H1 (cell line): ENCODE results near the gene ICE1. TPM values are rescaled to one million over a fixed set of nuclear protein-coding genes. Genes with fewer than 3 reads are reported as not detected.

Source experiments
- CTCF ChIA-PET: fragments of 300-600 bp; sonication (Branson Sonifier 250); formaldehyde crosslinking; loops from one replicate; lab custom pipeline; 2021; ENCODE audit not compliant: partially characterized antibody; lab: Charles Lee
- POLR2A ChIA-PET: fragments of 300-600 bp; sonication (Branson Sonifier 250); formaldehyde crosslinking; loops from one replicate; lab custom pipeline; 2021; ENCODE audit warnings: inconsistent platforms; ENCODE audit not compliant: partially characterized antibody; lab: Charles Lee
- DNase-seq, 2 experiments: peaks; one replicate each; pipeline versions ENCODE4 v3.0.0 to v3.0.0-alpha.2; 2010 to 2022; ENCODE audit warnings: low spot score in 2 of 2, low read depth in 1 of 2, mixed read lengths in 1 of 2
- FAIRE-seq: peaks from 2 replicates; lab custom pipeline; 2011; peaks lifted over from hg19 to GRCh38; lab: Jason Lieb, UNC
- H2AFZ ChIP-seq: 2 replicates; pipeline ENCODE4 v1.8.1; 2012; ENCODE audit warnings: low read length, inconsistent platforms
- H2AK5ac ChIP-seq: 2 replicates; pipeline ENCODE4 v1.6.1; 2013; ENCODE audit warnings: low read depth, low read length
- H2BK120ac ChIP-seq: replicated peaks from 2 replicates; pipeline ENCODE3; 2013; ENCODE audit warnings: low read depth, low read length, inconsistent platforms
- H2BK12ac ChIP-seq: 2 replicates; pipeline ENCODE4 v1.6.1; 2013; ENCODE audit warnings: low read depth, low read length
- H2BK15ac ChIP-seq: 2 replicates; pipeline ENCODE4 v1.6.1; 2013; ENCODE audit warnings: low read length
- H2BK20ac ChIP-seq: 2 replicates; pipeline ENCODE4 v1.6.1; 2013; ENCODE audit warnings: low read length
- H2BK5ac ChIP-seq: 2 replicates; pipeline ENCODE4 v1.6.1; 2013; ENCODE audit warnings: low read depth, low read length
- H3K14ac ChIP-seq: 2 replicates; pipeline ENCODE4 v1.6.1; 2013; ENCODE audit warnings: inconsistent platforms; ENCODE audit not compliant: insufficient read length
- H3K18ac ChIP-seq: 2 replicates; pipeline ENCODE4 v1.6.1; 2013; ENCODE audit warnings: low read length; ENCODE audit errors: extremely low read depth
- H3K23ac ChIP-seq: 2 replicates; pipeline ENCODE4 v1.6.1; 2013; ENCODE audit warnings: inconsistent platforms; ENCODE audit not compliant: insufficient read length
- H3K23me2 ChIP-seq: 2 replicates; pipeline ENCODE4 v1.6.1; 2013; ENCODE audit warnings: low read depth, low read length
- H3K27ac ChIP-seq: 2 replicates; pipeline ENCODE4 v1.6.1; 2011; ENCODE audit warnings: low read depth, low read length, inconsistent platforms
- H3K27me3 ChIP-seq, 4 experiments: replicated peaks in 1 of 4; 1 replicate in 1 of 4; 2 replicates in 3 of 4; pipeline versions ENCODE4 v1.6.1 to v1.8.1; 2011 to 2013; ENCODE audit warnings: low read length in 3 of 4, mild to moderate bottlenecking in 3 of 4, inconsistent platforms in 2 of 4, mixed read lengths in 2 of 4, moderate library complexity in 1 of 4; ENCODE audit not compliant: control insufficient read depth in 3 of 4, insufficient read depth in 3 of 4; ENCODE audit errors: extremely low read depth in 1 of 4
- H3K36me3 ChIP-seq, 4 experiments: 2 replicates each; pipeline versions ENCODE4 v1.6.1 to v1.8.1; 2011 to 2013; ENCODE audit warnings: mild to moderate bottlenecking in 4 of 4, low read length in 3 of 4, moderate library complexity in 2 of 4, control low read depth in 1 of 4, inconsistent platforms in 1 of 4; ENCODE audit not compliant: insufficient read depth in 4 of 4, control insufficient read depth in 2 of 4
- H3K4ac ChIP-seq: replicated peaks from 2 replicates; pipeline ENCODE3; 2013; ENCODE audit warnings: low read length, low read depth, mixed read lengths, inconsistent platforms; ENCODE audit not compliant: insufficient read length
- H3K4me1 ChIP-seq, 4 experiments: replicated peaks in 1 of 4; 1 replicate in 1 of 4; 2 replicates in 3 of 4; pipeline versions ENCODE4 v1.6.1 to v1.8.1; 2011 to 2013; ENCODE audit warnings: low read length in 3 of 4, inconsistent platforms in 2 of 4, mixed read lengths in 1 of 4; ENCODE audit not compliant: insufficient read depth in 4 of 4, control insufficient read depth in 3 of 4
- H3K4me2 ChIP-seq, 2 experiments: 2 replicates each; pipeline versions ENCODE4 v1.6.1 to v1.8.1; 2011 to 2013; ENCODE audit warnings: low read depth in 2 of 2, low read length in 2 of 2, control low read depth in 1 of 2, inconsistent platforms in 1 of 2, mild to moderate bottlenecking in 1 of 2; ENCODE audit not compliant: insufficient read depth in 1 of 2
- H3K4me3 ChIP-seq, 4 experiments: fragments of 200-600, 300-600 bp in 1 of 4; sonication (generic), shearing (Covaris generic), sonication (Bioruptor Twin) in 1 of 4; 2 replicates each; pipeline versions ENCODE4 v1.5.1 to v1.8.1; 2011 to 2016; ENCODE audit warnings: low read length in 4 of 4, low read depth in 3 of 4, control low read depth in 2 of 4, inconsistent platforms in 2 of 4, mild to moderate bottlenecking in 2 of 4, mixed read lengths in 1 of 4, moderate library complexity in 1 of 4; ENCODE audit not compliant: insufficient read depth in 2 of 4; ENCODE audit errors: extremely low read depth in 1 of 4
- H3K56ac ChIP-seq: replicated peaks from 2 replicates; pipeline ENCODE3; 2013; ENCODE audit warnings: low read depth, mild to moderate bottlenecking, mixed read lengths, low read length, inconsistent platforms; ENCODE audit not compliant: insufficient read length
- H3K79me1 ChIP-seq: 2 replicates; pipeline ENCODE4 v1.6.1; 2013; ENCODE audit warnings: low read depth, low read length, control low read depth
- H3K79me2 ChIP-seq, 2 experiments: 2 replicates each; pipeline versions ENCODE4 v1.6.1 to v1.8.1; 2012 to 2013; ENCODE audit warnings: low read length in 2 of 2, mild to moderate bottlenecking in 2 of 2, inconsistent platforms in 1 of 2; ENCODE audit not compliant: insufficient read depth in 2 of 2, control insufficient read depth in 1 of 2
- H3K9ac ChIP-seq, 4 experiments: replicated peaks in 1 of 4; 1 replicate in 1 of 4; 2 replicates in 3 of 4; pipeline versions ENCODE4 v1.6.1 to v1.8.1; 2011 to 2013; ENCODE audit warnings: low read depth in 3 of 4, low read length in 3 of 4, control low read depth in 2 of 4, mild to moderate bottlenecking in 2 of 4, moderate library complexity in 2 of 4, inconsistent platforms in 1 of 4; ENCODE audit errors: extremely low read depth in 1 of 4
- H3K9me3 ChIP-seq, 2 experiments: 2 replicates each; pipeline versions ENCODE4 v1.6.1 to v1.8.1; 2012 to 2013; ENCODE audit warnings: mild to moderate bottlenecking in 2 of 2, moderate library complexity in 2 of 2, control low read depth in 1 of 2, inconsistent platforms in 1 of 2, low read depth in 1 of 2, low read length in 1 of 2, mixed read lengths in 1 of 2; ENCODE audit not compliant: insufficient read depth in 2 of 2
- H4K20me1 ChIP-seq, 2 experiments: replicated peaks in 1 of 2; 2 replicates each; pipeline versions ENCODE3 to v1.8.1; 2011 to 2013; ENCODE audit warnings: inconsistent platforms in 2 of 2, low read length in 2 of 2, mild to moderate bottlenecking in 1 of 2; ENCODE audit not compliant: insufficient read depth in 2 of 2, control insufficient read depth in 1 of 2
- H4K5ac ChIP-seq: 2 replicates; pipeline ENCODE4 v1.6.1; 2013; ENCODE audit warnings: low read length, low read depth, mixed read lengths, inconsistent platforms; ENCODE audit not compliant: insufficient read length
- H4K8ac ChIP-seq: 2 replicates; pipeline ENCODE4 v1.8.0; 2013; ENCODE audit warnings: mild to moderate bottlenecking, moderate library complexity, low read length, inconsistent platforms; ENCODE audit not compliant: insufficient read depth; ENCODE audit errors: extremely low read depth
- H4K91ac ChIP-seq: replicated peaks from 2 replicates; pipeline ENCODE3; 2013; ENCODE audit warnings: low read length, mixed read lengths, inconsistent platforms; ENCODE audit not compliant: insufficient read length
- ASH2L ChIP-seq: fragments of 200-600, 300-600 bp; sonication (generic); IDR thresholded peaks from one replicate; pipeline ENCODE4 v1.7.1; 2017; ENCODE audit warnings: low read length
- KDM4A ChIP-seq: IDR thresholded peaks from one replicate; pipeline ENCODE4 v1.7.1; 2012; ENCODE audit warnings: low read depth, mild to moderate bottlenecking, moderate library complexity, low read length, inconsistent platforms; ENCODE audit not compliant: severe bottlenecking
- PHF8 ChIP-seq: fragments of 200-600 bp; sonication (generic); conservative IDR thresholded peaks from 2 replicates; pipeline ENCODE4 v1.7.1; 2012; ENCODE audit warnings: low read depth, mild to moderate bottlenecking, inconsistent platforms, low read length, moderate library complexity
- RBBP5 ChIP-seq: IDR thresholded peaks from 2 replicates; pipeline ENCODE4 v1.7.1; 2012; ENCODE audit warnings: low read depth, mild to moderate bottlenecking, inconsistent platforms, low read length, moderate library complexity, borderline replicate concordance
- WGBS, 2 experiments: shearing (Covaris generic) in 1 of 2; methylation state at CpG; one replicate each; pipeline versions ENCODE4 v1.1.6 to v1.1.7; 2013 to 2015; ENCODE audit warnings: low lambda C conversion rate in 2 of 2, mixed read lengths in 2 of 2, inconsistent platforms in 1 of 2, low coverage in 1 of 2, missing lambda C conversion rate in 1 of 2; ENCODE audit not compliant: insufficient replicate concordance in 2 of 2, insufficient coverage in 1 of 2, insufficient read length in 1 of 2; ENCODE audit errors: extremely low coverage in 1 of 2, missing lambda C conversion rate in 1 of 2; 5-methylcytosine and 5-hydroxymethylcytosine counted together
- polyA plus RNA-seq, 7 experiments: library from polyadenylated mRNA; depleted of rRNA in 3 of 7; stranded (reverse) in 5 of 7; unstranded in 2 of 7; fragments of >200 nt in 5 of 7; fragments of 200-250 nt in 2 of 7; gene quantifications; 1 replicate in 5 of 7; 2 replicates in 1 of 7; 4 replicates in 1 of 7; pipeline versions ENCODE4 v1.2.1 to v1.2.3, GENCODE V29; 2011 to 2013; ENCODE audit warnings: missing spikeins in 2 of 7, mixed read lengths in 2 of 7
- total RNA-seq: library from RNA; stranded (reverse); fragmentation: NEBNext Ultra II Directional; extraction: Animal tissue kit (Norgen Biotek cat#: 25700); gene quantifications from 2 replicates; pipeline ENCODE4 v1.2.1, GENCODE V29; 2021

Gene ICE1
- total and polyA plus RNA-seq, 2 of the 8 experiments (the other 6 are each of a cell fraction or from before 2014, with no cell fraction given) = 11.8 to 53.9 TPM

- Histone ChIP-seq H2BK5ac (no peak overlapping the region), H2AK5ac (no peak overlapping the region), H3K56ac (no peak overlapping the region), H3K79me2 (no peaks in the 10 kb centered on the region), H3K4me3 (no peak overlapping the region)
- CTCF ChIA-PET = interaction anchor here (0.6 to 1.6 kb wide), 4 partner anchors 8 to 94 kb away, joined by 3 to 8 read pairs (median 4); no protein-coding TSS in a partner anchor
- no peak for TF ChIP-seq ASH2L
- TF ChIP-seq KDM4A = no peak
- TF ChIP-seq RBBP5 = no peak
- TF ChIP-seq PHF8 = no peak
- TF ChIP-seq, all 59 proteins: peak for 0
- no peaks in the 10 kb centered on the region for H3K4me1 ChIP-seq
- no peaks in the 10 kb centered on the region for H4K20me1 ChIP-seq
- no peak overlapping the region for H4K5ac ChIP-seq
- H3K79me1 ChIP-seq = no peaks in the 10 kb centered on the region
- no peak overlapping the region for H2BK20ac ChIP-seq
- H3K23me2 ChIP-seq = no peaks in the 10 kb centered on the region
- H2BK12ac ChIP-seq = peak overlapping the region; percentile 23; the same call in 1 of the 2 replicates
- no peak overlapping the region for H4K8ac ChIP-seq
- H3K36me3 ChIP-seq = no peaks in the 10 kb centered on the region
- no peak overlapping the region for H4K91ac ChIP-seq
- H3K9me3 ChIP-seq = no peaks in the 10 kb centered on the region
- WGBS, 2 experiments = 100% methylated on average over 2 of the region's 2 CpGs; no CpG with 5 or more reads in 1 of the 2 experiments
- no peak overlapping the region for H3K23ac ChIP-seq
- no peak overlapping the region for H2BK120ac ChIP-seq
- no peak overlapping the region for H3K4ac ChIP-seq
- H3K4me2 ChIP-seq = no peak overlapping the region
- H3K14ac ChIP-seq = no peak overlapping the region
- H3K27me3 ChIP-seq = no peaks in the 10 kb centered on the region
- H3K18ac ChIP-seq = no peak overlapping the region
- H2AFZ ChIP-seq = no peak overlapping the region
- no peak overlapping the region for H3K9ac ChIP-seq
- no peak for DNase-seq
- no peak overlapping the region for H2BK15ac ChIP-seq
- no peak for FAIRE-seq
- no peak overlapping the region for H3K27ac ChIP-seq
- POLR2A ChIA-PET = no interaction called here
Measured at GRCh38 chr5:5387192-5387591, 35.3 kb upstream of the ICE1 start.
